GM23338 (cell line): ENCODE measurements around the gene C19orf25. TPM values are rescaled to one million over a fixed set of nuclear protein-coding genes. Genes with fewer than 3 reads are reported as not detected.

Source experiments
- ATAC-seq: fragments of 200-7000 bp; cut with Tn5 transposase; 3 replicates; pipeline ENCODE4 v1.9.1; 2020
- DNase-seq: peaks from one replicate; pipeline ENCODE4 v3.0.0-alpha.2; 2015; ENCODE audit warnings: low spot score
- H2AFZ ChIP-seq: fragments of 200-600 bp; sonication (generic); 2 replicates; pipeline ENCODE4 v1.8.0; 2016; ENCODE audit warnings: antibody characterized with exemption, mild to moderate bottlenecking, moderate library complexity
- H3F3A ChIP-seq: fragments of 200-600 bp; sonication (generic); replicated peaks from 2 replicates; pipeline ENCODE4 v1.8.0; 2017; ENCODE audit warnings: antibody characterized with exemption, mixed run types, low read depth
- H3K27ac ChIP-seq: fragments of 200-600 bp; sonication (generic); 2 replicates; pipeline ENCODE4 v1.6.1; 2016; ENCODE audit warnings: low read depth
- H3K27me3 ChIP-seq: fragments of 200-600 bp; sonication (generic); 2 replicates; pipeline ENCODE4 v1.8.0; 2016; ENCODE audit warnings: mild to moderate bottlenecking, mixed run types, moderate library complexity; ENCODE audit not compliant: insufficient read depth
- H3K36me3 ChIP-seq: fragments of 200-600 bp; sonication (generic); 2 replicates; pipeline ENCODE4 v1.8.0; 2016; ENCODE audit warnings: mild to moderate bottlenecking; ENCODE audit not compliant: insufficient read depth
- H3K4me1 ChIP-seq: fragments of 200-600 bp; sonication (generic); 2 replicates; pipeline ENCODE4 v1.8.0; 2016; ENCODE audit warnings: mild to moderate bottlenecking, moderate library complexity; ENCODE audit not compliant: insufficient read depth
- H3K4me2 ChIP-seq: fragments of 200-600 bp; sonication (generic); 2 replicates; pipeline ENCODE4 v1.7.1; 2017; ENCODE audit warnings: mixed run types
- H3K4me3 ChIP-seq: fragments of 200-600 bp; sonication (generic); 2 replicates; pipeline ENCODE4 v1.6.1; 2016; ENCODE audit warnings: mixed run types
- H3K79me2 ChIP-seq: fragments of 200-600 bp; sonication (generic); replicated peaks from 2 replicates; pipeline ENCODE4 v1.8.0; 2017; ENCODE audit warnings: mild to moderate bottlenecking; ENCODE audit not compliant: insufficient read depth
- H3K9me2 ChIP-seq: fragments of 200-600 bp; sonication (generic); 2 replicates; pipeline ENCODE4 v1.8.0; 2017; ENCODE audit not compliant: insufficient read depth
- H4K20me1 ChIP-seq: fragments of 200-600 bp; sonication (generic); replicated peaks from 2 replicates; pipeline ENCODE4 v1.8.0; 2017; ENCODE audit warnings: mild to moderate bottlenecking; ENCODE audit not compliant: insufficient read depth
- H3K27ac Mint-ChIP-seq: 2 replicates; pipeline ENCODE4 v1.8.0; 2020; ENCODE audit warnings: inconsistent platforms, mild to moderate bottlenecking, moderate library complexity, mixed read lengths
- H3K27me3 Mint-ChIP-seq: 3 replicates; pipeline ENCODE4 v1.8.0; 2022; ENCODE audit warnings: low read depth, mild to moderate bottlenecking, moderate library complexity, mixed read lengths, inconsistent platforms; ENCODE audit not compliant: insufficient read depth, poor library complexity
- H3K36me3 Mint-ChIP-seq: 3 replicates; pipeline ENCODE4 v1.8.0; 2021; ENCODE audit warnings: low read depth, mild to moderate bottlenecking, inconsistent platforms, moderate library complexity, mixed read lengths
- H3K4me1 Mint-ChIP-seq: 3 replicates; pipeline ENCODE4 v1.8.0; 2020; ENCODE audit warnings: mild to moderate bottlenecking, inconsistent platforms, mixed read lengths
- H3K4me3 Mint-ChIP-seq: 3 replicates; pipeline ENCODE4 v1.8.0; 2021; ENCODE audit warnings: moderate library complexity, mild to moderate bottlenecking, inconsistent platforms, mixed read lengths
- H3K9me3 Mint-ChIP-seq: 3 replicates; pipeline ENCODE4 v1.8.0; 2020; ENCODE audit warnings: moderate library complexity, mild to moderate bottlenecking, inconsistent platforms, mixed read lengths
- CREB1 ChIP-seq: fragments of 250-450 bp; sonication (Bioruptor Pico); IDR thresholded peaks from 2 replicates; pipeline ENCODE4 v1.5.0; 2020; ENCODE audit warnings: low read depth, mild to moderate bottlenecking, moderate library complexity
- EZH2 ChIP-seq: fragments of 200-600 bp; sonication (generic); IDR thresholded peaks from one replicate; pipeline ENCODE4 v1.8.0; 2017; ENCODE audit warnings: antibody characterized with exemption, mild to moderate bottlenecking, low read depth; ENCODE audit not compliant: unreplicated experiment
- EZH2phosphoT487 ChIP-seq: fragments of 200-600 bp; sonication (generic); IDR thresholded peaks from one replicate; pipeline ENCODE4 v1.8.1; 2018; ENCODE audit warnings: antibody characterized with exemption; ENCODE audit not compliant: unreplicated experiment
- JUNB ChIP-seq: IDR thresholded peaks from one replicate; pipeline ENCODE4 v1.6.1; 2016; ENCODE audit warnings: antibody characterized with exemption; ENCODE audit not compliant: unreplicated experiment
- NANOG ChIP-seq: IDR thresholded peaks from 2 replicates; pipeline ENCODE4 v1.6.1; 2016; ENCODE audit warnings: antibody characterized with exemption, borderline replicate concordance
- POLR2AphosphoS5 ChIP-seq: IDR thresholded peaks from 2 replicates; pipeline ENCODE4 v1.6.1; 2016; ENCODE audit warnings: antibody characterized with exemption, low read depth
- ZNF114 ChIP-seq: fragments of 250-450 bp; sonication (Bioruptor Pico); IDR thresholded peaks from 2 replicates; pipeline ENCODE4 v1.5.0; 2020; ENCODE audit warnings: mild to moderate bottlenecking, moderate library complexity
- polyA plus RNA-seq: library from polyadenylated mRNA; unstranded; fragments of >200 nt; fragmentation: Nextera tagmentation; extraction: Ambion mirVana; gene quantifications from 2 replicates; pipeline ENCODE4 v1.2.1, GENCODE V29; 2016
- total RNA-seq: library from RNA; depleted of rRNA; stranded (reverse); fragments of >200 nt; shearing (Covaris generic); gene quantifications from 2 replicates; pipeline ENCODE4 v1.2.3, GENCODE V29; 2014
- TF ChIP-seq, protein P1 (sequence below): IDR thresholded peaks from one replicate; pipeline ENCODE4 v1.6.1; 2018; ENCODE audit warnings: antibody characterized with exemption; ENCODE audit not compliant: unreplicated experiment
- TF ChIP-seq, protein P2 (sequence below): IDR thresholded peaks from 2 replicates; pipeline ENCODE4 v1.6.1; 2016; ENCODE audit warnings: antibody characterized with exemption
- TF ChIP-seq, protein P3 (sequence below), 2 experiments: fragments of 200-600 bp in 1 of 2; sonication (generic) in 1 of 2; conservative IDR thresholded peaks; 2 replicates each; pipeline versions ENCODE4 v1.5.1 to v1.6.1; 2016 to 2017; ENCODE audit warnings: antibody characterized with exemption in 2 of 2, low read depth in 2 of 2, mild to moderate bottlenecking in 2 of 2, moderate library complexity in 1 of 2
- TF ChIP-seq, protein P4 (sequence below): fragments of 250-450 bp; sonication (Bioruptor Pico); IDR thresholded peaks from 2 replicates; pipeline ENCODE4 v1.5.0; 2020; ENCODE audit warnings: mild to moderate bottlenecking, moderate library complexity

The C19orf25 gene
- total and polyA plus RNA-seq, 2 experiments from 2014 or later: 43.5 to 61.1 TPM

DNA sequence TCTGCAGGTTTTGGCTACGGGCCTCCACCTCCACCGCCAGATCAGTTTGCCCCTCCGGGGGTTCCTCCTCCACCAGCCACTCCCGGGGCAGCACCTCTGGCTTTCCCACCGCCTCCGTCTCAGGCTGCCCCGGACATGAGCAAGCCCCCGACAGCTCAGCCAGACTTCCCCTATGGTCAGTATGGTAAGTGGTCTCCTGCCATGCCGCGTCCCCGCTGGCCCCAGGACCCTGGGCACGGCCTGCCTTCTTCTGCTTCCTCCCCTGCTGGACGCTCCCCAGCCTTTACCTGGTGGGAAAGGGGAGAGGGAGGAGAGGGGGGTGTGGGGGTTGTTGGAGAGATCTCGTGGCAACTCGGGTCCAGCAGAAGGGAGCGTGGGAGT, 46.5 kb downstream of the C19orf25 start (continued):
- TF ChIP-seq JUNB (no peak), CREB1 (CRISPR knock-in tag) (no peak), EZH2 (no peak), ZNF114 (CRISPR knock-in tag) (no peak), NANOG (no peak)
- TF ChIP-seq, protein P1, sequence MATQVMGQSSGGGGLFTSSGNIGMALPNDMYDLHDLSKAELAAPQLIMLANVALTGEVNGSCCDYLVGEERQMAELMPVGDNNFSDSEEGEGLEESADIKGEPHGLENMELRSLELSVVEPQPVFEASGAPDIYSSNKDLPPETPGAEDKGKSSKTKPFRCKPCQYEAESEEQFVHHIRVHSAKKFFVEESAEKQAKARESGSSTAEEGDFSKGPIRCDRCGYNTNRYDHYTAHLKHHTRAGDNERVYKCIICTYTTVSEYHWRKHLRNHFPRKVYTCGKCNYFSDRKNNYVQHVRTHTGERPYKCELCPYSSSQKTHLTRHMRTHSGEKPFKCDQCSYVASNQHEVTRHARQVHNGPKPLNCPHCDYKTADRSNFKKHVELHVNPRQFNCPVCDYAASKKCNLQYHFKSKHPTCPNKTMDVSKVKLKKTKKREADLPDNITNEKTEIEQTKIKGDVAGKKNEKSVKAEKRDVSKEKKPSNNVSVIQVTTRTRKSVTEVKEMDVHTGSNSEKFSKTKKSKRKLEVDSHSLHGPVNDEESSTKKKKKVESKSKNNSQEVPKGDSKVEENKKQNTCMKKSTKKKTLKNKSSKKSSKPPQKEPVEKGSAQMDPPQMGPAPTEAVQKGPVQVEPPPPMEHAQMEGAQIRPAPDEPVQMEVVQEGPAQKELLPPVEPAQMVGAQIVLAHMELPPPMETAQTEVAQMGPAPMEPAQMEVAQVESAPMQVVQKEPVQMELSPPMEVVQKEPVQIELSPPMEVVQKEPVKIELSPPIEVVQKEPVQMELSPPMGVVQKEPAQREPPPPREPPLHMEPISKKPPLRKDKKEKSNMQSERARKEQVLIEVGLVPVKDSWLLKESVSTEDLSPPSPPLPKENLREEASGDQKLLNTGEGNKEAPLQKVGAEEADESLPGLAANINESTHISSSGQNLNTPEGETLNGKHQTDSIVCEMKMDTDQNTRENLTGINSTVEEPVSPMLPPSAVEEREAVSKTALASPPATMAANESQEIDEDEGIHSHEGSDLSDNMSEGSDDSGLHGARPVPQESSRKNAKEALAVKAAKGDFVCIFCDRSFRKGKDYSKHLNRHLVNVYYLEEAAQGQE: no peak
- TF ChIP-seq, protein P2, sequence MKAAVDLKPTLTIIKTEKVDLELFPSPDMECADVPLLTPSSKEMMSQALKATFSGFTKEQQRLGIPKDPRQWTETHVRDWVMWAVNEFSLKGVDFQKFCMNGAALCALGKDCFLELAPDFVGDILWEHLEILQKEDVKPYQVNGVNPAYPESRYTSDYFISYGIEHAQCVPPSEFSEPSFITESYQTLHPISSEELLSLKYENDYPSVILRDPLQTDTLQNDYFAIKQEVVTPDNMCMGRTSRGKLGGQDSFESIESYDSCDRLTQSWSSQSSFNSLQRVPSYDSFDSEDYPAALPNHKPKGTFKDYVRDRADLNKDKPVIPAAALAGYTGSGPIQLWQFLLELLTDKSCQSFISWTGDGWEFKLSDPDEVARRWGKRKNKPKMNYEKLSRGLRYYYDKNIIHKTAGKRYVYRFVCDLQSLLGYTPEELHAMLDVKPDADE: no peak

DNA sequence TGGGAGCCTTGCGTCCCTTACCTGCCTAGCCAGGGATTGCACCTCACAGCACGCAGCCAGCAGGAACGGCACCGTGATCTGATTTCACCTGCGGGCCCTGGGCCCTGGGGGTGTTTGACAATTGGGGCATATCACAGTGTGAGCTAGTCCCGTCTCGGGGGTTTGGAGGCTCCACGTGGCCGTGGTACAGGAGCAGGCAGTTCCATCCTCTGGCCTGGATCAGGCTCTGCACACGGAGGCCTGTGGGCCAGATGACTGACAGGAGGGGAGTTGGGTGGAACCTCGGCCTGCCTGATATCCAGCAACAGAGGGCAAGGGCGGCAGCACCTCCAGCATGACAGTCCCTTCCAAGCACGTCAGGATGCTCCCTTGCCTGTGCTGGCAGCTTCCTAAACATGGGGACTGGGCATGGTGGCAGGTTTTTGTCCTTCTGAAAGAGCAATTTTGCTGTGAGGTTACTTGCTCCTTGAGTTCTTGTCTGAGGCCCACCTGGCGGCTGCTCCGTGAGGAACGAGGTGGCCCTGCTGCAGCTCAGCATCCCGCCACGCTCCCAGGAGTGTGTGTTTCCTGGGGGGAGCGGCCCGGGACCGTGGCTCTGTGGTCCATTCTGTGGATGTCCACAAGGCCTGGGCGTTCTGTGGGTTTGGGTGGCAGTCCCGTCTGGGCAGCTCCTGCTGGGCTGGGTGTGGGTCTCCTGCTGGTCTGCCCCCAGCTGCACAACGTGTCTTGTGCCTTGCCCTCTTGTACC, 47.1 kb downstream of the C19orf25 start:
- Mint-ChIP-seq H3K9me3 (no peaks in the 10 kb centered on the region; the same call in 2 of the 3 replicates), H3K27ac (no peak overlapping the region), H3K27me3 (peaks cover 14% of the 10 kb centered on the region), H3K4me1 (no peaks in the 10 kb centered on the region; the same call in 2 of the 3 replicates), H3K4me3 (no peak overlapping the region), H3K36me3 (peaks cover 51% of the 10 kb centered on the region)
- Histone ChIP-seq H3K27me3 (no peaks in the 10 kb centered on the region), H2AFZ (no peak overlapping the region), H3K4me1 (no peaks in the 10 kb centered on the region), H3K9me2 (no peaks in the 10 kb centered on the region), H3K4me3 (no peak overlapping the region), H3K4me2 (no peak overlapping the region), H3K27ac (0 out of 2 replicates have a peak overlapping the region, but pooled peaks have one; percentile 14), H3F3A (peaks cover 40% of the 10 kb centered on the region), H3K36me3 (peaks cover 27% of the 10 kb centered on the region), H3K79me2 (peaks cover 20% of the 10 kb centered on the region), H4K20me1 (peaks cover 21% of the 10 kb centered on the region)
- ATAC-seq (no peak), DNase-seq (no peak)
- TF ChIP-seq, protein P3, sequence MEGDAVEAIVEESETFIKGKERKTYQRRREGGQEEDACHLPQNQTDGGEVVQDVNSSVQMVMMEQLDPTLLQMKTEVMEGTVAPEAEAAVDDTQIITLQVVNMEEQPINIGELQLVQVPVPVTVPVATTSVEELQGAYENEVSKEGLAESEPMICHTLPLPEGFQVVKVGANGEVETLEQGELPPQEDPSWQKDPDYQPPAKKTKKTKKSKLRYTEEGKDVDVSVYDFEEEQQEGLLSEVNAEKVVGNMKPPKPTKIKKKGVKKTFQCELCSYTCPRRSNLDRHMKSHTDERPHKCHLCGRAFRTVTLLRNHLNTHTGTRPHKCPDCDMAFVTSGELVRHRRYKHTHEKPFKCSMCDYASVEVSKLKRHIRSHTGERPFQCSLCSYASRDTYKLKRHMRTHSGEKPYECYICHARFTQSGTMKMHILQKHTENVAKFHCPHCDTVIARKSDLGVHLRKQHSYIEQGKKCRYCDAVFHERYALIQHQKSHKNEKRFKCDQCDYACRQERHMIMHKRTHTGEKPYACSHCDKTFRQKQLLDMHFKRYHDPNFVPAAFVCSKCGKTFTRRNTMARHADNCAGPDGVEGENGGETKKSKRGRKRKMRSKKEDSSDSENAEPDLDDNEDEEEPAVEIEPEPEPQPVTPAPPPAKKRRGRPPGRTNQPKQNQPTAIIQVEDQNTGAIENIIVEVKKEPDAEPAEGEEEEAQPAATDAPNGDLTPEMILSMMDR (conservative IDR thresholded peaks at IDR 0.05; ENCODE audit: low read depth in 2 of 2): no peak
- TF ChIP-seq POLR2AphosphoS5 (no peak), EZH2phosphoT487 (no peak)
- TF ChIP-seq, protein P4, sequence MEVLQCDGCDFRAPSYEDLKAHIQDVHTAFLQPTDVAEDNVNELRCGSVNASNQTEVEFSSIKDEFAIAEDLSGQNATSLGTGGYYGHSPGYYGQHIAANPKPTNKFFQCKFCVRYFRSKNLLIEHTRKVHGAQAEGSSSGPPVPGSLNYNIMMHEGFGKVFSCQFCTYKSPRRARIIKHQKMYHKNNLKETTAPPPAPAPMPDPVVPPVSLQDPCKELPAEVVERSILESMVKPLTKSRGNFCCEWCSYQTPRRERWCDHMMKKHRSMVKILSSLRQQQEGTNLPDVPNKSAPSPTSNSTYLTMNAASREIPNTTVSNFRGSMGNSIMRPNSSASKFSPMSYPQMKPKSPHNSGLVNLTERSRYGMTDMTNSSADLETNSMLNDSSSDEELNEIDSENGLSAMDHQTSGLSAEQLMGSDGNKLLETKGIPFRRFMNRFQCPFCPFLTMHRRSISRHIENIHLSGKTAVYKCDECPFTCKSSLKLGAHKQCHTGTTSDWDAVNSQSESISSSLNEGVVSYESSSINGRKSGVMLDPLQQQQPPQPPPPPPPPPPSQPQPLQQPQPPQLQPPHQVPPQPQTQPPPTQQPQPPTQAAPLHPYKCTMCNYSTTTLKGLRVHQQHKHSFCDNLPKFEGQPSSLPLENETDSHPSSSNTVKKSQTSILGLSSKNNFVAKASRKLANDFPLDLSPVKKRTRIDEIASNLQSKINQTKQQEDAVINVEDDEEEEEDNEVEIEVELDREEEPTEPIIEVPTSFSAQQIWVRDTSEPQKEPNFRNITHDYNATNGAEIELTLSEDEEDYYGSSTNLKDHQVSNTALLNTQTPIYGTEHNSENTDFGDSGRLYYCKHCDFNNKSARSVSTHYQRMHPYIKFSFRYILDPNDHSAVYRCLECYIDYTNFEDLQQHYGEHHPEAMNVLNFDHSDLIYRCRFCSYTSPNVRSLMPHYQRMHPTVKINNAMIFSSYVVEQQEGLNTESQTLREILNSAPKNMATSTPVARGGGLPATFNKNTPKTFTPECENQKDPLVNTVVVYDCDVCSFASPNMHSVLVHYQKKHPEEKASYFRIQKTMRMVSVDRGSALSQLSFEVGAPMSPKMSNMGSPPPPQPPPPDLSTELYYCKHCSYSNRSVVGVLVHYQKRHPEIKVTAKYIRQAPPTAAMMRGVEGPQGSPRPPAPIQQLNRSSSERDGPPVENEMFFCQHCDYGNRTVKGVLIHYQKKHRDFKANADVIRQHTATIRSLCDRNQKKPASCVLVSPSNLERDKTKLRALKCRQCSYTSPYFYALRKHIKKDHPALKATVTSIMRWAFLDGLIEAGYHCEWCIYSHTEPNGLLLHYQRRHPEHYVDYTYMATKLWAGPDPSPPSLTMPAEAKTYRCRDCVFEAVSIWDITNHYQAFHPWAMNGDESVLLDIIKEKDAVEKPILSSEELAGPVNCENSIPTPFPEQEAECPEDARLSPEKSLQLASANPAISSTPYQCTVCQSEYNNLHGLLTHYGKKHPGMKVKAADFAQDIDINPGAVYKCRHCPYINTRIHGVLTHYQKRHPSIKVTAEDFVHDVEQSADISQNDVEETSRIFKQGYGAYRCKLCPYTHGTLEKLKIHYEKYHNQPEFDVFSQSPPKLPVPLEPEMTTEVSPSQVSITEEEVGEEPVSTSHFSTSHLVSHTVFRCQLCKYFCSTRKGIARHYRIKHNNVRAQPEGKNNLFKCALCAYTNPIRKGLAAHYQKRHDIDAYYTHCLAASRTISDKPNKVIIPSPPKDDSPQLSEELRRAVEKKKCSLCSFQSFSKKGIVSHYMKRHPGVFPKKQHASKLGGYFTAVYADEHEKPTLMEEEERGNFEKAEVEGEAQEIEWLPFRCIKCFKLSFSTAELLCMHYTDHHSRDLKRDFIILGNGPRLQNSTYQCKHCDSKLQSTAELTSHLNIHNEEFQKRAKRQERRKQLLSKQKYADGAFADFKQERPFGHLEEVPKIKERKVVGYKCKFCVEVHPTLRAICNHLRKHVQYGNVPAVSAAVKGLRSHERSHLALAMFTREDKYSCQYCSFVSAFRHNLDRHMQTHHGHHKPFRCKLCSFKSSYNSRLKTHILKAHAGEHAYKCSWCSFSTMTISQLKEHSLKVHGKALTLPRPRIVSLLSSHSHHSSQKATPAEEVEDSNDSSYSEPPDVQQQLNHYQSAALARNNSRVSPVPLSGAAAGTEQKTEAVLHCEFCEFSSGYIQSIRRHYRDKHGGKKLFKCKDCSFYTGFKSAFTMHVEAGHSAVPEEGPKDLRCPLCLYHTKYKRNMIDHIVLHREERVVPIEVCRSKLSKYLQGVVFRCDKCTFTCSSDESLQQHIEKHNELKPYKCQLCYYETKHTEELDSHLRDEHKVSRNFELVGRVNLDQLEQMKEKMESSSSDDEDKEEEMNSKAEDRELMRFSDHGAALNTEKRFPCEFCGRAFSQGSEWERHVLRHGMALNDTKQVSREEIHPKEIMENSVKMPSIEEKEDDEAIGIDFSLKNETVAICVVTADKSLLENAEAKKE (CRISPR knock-in tag): no peak
